M059J (cell line): ENCODE results near the gene CFAP57. TPM values are rescaled to one million over a fixed set of nuclear protein-coding genes. Genes with fewer than 3 reads are reported as not detected.

Source experiments
- DNase-seq: peaks from one replicate; pipeline ENCODE4 v3.0.0-alpha.2; 2012; ENCODE audit warnings: low read depth
- total RNA-seq: library from RNA; depleted of rRNA; stranded (reverse); fragments of >200 nt; shearing (Covaris generic); gene quantifications from 2 replicates; pipeline ENCODE4 v1.2.3, GENCODE V29; 2014

CFAP57 gene
- total RNA-seq, 1 experiment from 2014 or later: 0.67 TPM

- peak; percentile 42 for DNase-seq
Observed at GRCh38 chr1:43225168-43225567, 53.0 kb downstream of the CFAP57 start.

- peak; percentile 68 for DNase-seq
Observed at GRCh38 chr1:43227143-43227764, 55.1 kb downstream of the CFAP57 start.

- DNase-seq: no peak
Observed at GRCh38 chr1:43229826-43230780, 58.0 kb downstream of the CFAP57 start.

GRCh38 chr1:43232074-43232473, 59.9 kb downstream of the CFAP57 start:
- DNase-seq: peak; percentile 64

GRCh38 chr1:43232482-43232881, 60.4 kb downstream of the CFAP57 start:
- no peak for DNase-seq

- DNase-seq: no peak
Observed at GRCh38 chr1:43233631-43234030, 61.5 kb downstream of the CFAP57 start.

GRCh38 chr1:43234267-43234666, 62.1 kb downstream of the CFAP57 start:
- DNase-seq: no peak

GRCh38 chr1:43235040-43235439, 62.9 kb downstream of the CFAP57 start:
- no peak for DNase-seq

GRCh38 chr1:43235451-43236121, 63.5 kb downstream of the CFAP57 start:
- no peak for DNase-seq

- no peak for DNase-seq
Observed at GRCh38 chr1:43237121-43237520, 65.0 kb downstream of the CFAP57 start.

GRCh38 chr1:43238085-43238484, 66.0 kb downstream of the CFAP57 start:
- DNase-seq: peak; percentile 65

GRCh38 chr1:43238991-43239469, 66.9 kb downstream of the CFAP57 start:
- DNase-seq: no peak

- no peak for DNase-seq
Observed at GRCh38 chr1:43239484-43239883, 67.4 kb downstream of the CFAP57 start.

GRCh38 chr1:43241413-43241836, 69.3 kb downstream of the CFAP57 start:
- peak; percentile 83 for DNase-seq

- DNase-seq: no peak
Observed at GRCh38 chr1:43243299-43243698, 71.2 kb downstream of the CFAP57 start.

- no peak for DNase-seq
Observed at GRCh38 chr1:43246466-43247213, 74.5 kb downstream of the CFAP57 start.

- DNase-seq: no peak
Observed at GRCh38 chr1:43247256-43247921, 75.3 kb downstream of the CFAP57 start.

GRCh38 chr1:43250351-43250761, 78.2 kb downstream of the CFAP57 start:
- DNase-seq: no peak

GRCh38 chr1:43251024-43251423, 78.9 kb downstream of the CFAP57 start:
- DNase-seq: no peak

GRCh38 chr1:43252225-43252624, 80.1 kb downstream of the CFAP57 start:
- DNase-seq: no peak

GRCh38 chr1:43253173-43253572, 81.0 kb downstream of the CFAP57 start:
- no peak for DNase-seq
